ENCODE measurements around the gene NOTO. TPM values are rescaled to one million over a fixed set of nuclear protein-coding genes. Genes with fewer than 3 reads are reported as not detected.

Gene NOTO
- total and polyA plus RNA-seq, 2 of the 8 experiments (the other 6 are each of a cell fraction or from before 2014, with no cell fraction given), result 0.33 to 0.54 TPM

DNA sequence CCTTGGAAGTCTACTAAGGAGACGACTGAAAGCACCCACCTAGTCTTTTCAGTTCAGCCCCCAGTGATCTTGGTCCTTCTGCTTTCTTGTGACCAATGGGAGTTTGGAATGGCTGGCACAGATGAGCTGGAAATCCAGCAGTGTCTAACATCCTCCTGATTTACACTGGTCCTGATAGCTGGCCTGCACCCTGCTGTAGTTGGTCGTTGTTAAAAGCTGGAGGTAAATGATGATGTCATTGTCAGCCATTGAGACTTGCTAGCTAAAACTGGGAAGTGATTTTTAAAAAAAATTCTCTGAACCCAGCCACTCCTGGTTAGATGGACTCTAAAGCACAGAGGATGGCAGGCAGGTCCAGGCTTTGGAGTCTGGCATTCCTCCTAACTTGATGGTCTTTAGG, 51.0 kb downstream of the NOTO start:
- no peak overlapping the region for H2BK15ac ChIP-seq (ENCODE audit: low read length)
- no peak overlapping the region for H3K9ac ChIP-seq (replicated peaks in 1 of 4; ENCODE audit: extremely low read depth in 1 of 4, low read depth in 3 of 4, low read length in 3 of 4)
- H3K23me2 ChIP-seq (ENCODE audit: low read depth, low read length), result no peaks in the 10 kb centered on the region
- TF ChIP-seq POLR2AphosphoS5 (IDR thresholded peaks at IDR 0.05; ENCODE audit: low read depth, low read length) (peak; percentile 22; the same call in 1 of the 2 replicates), CTBP2 (IDR thresholded peaks at IDR 0.05; ENCODE audit: borderline replicate concordance, insufficient read depth, insufficient read length, low read length) (no peak)
- H3K36me3 ChIP-seq (ENCODE audit: control insufficient read depth in 2 of 4, insufficient read depth in 4 of 4, low read length in 3 of 4), result peaks cover 31 to 63% (median 46%) of the 10 kb centered on the region in 4 experiments
- no peak overlapping the region for H3K27ac ChIP-seq (ENCODE audit: low read depth, low read length)
- DNase-seq (ENCODE audit: low read depth in 1 of 2, low spot score in 2 of 2) (no peak), FAIRE-seq (no peak)
- ChIA-PET CTCF (ENCODE audit: partially characterized antibody) (interaction anchor here (1.0 to 2.6 kb wide), 5 partner anchors 8 to 166 kb away, joined by 3 to 16 read pairs (median 3); no protein-coding TSS in a partner anchor), POLR2A (ENCODE audit: partially characterized antibody) (interaction anchor here (0.6 to 6.5 kb wide), 11 partner anchors 9 to 36 kb away, joined by 3 to 105 read pairs (median 5); partner anchors contain the start of genes CCT7, FBXO41 and PRADC1)
- H4K91ac ChIP-seq (replicated peaks; ENCODE audit: insufficient read length, low read length), result no peak overlapping the region
- peaks cover 0 to 7% (median 1%) of the 10 kb centered on the region in 4 experiments; a peak in 2 of 7 replicates for H3K4me1 ChIP-seq (replicated peaks in 1 of 4; ENCODE audit: control insufficient read depth in 3 of 4, insufficient read depth in 4 of 4, low read length in 3 of 4)
- H3K79me2 ChIP-seq (ENCODE audit: control insufficient read depth in 1 of 2, insufficient read depth in 2 of 2, low read length in 2 of 2), result no peaks in the 10 kb centered on the region
- no peak overlapping the region for H3K14ac ChIP-seq (ENCODE audit: insufficient read length)
- 76% methylated on average over 2 of the region's 2 CpGs; no CpG with 5 or more reads in 1 of the 2 experiments for WGBS, 2 experiments (ENCODE audit: extremely low coverage in 1 of 2, insufficient coverage in 1 of 2, insufficient read length in 1 of 2, insufficient replicate concordance in 2 of 2, low coverage in 1 of 2, low lambda C conversion rate in 2 of 2, missing lambda C conversion rate in 1 of 2)
- no peak overlapping the region for H2BK120ac ChIP-seq (replicated peaks; ENCODE audit: low read depth, low read length)
- no peaks in the 10 kb centered on the region for H3K9me3 ChIP-seq (ENCODE audit: insufficient read depth in 2 of 2, low read depth in 1 of 2, low read length in 1 of 2)
- no peak overlapping the region for H3K23ac ChIP-seq (ENCODE audit: insufficient read length)
- H2AFZ ChIP-seq (ENCODE audit: low read length), result no peak overlapping the region
- no peaks in the 10 kb centered on the region for H3K79me1 ChIP-seq (ENCODE audit: low read depth, low read length)
- H4K8ac ChIP-seq (ENCODE audit: extremely low read depth, insufficient read depth, low read length), result no peak overlapping the region
- H3K4me3 ChIP-seq (ENCODE audit: extremely low read depth in 1 of 4, insufficient read depth in 2 of 4, low read depth in 3 of 4, low read length in 4 of 4), result no peak overlapping the region
- no peak overlapping the region for H2BK12ac ChIP-seq (ENCODE audit: low read depth, low read length)
- no peak overlapping the region for H2BK20ac ChIP-seq (ENCODE audit: low read length)
- H3K4ac ChIP-seq (replicated peaks; ENCODE audit: insufficient read length, low read depth, low read length), result no peak overlapping the region
- no peaks in the 10 kb centered on the region for H3K27me3 ChIP-seq (replicated peaks in 1 of 4; ENCODE audit: control insufficient read depth in 3 of 4, extremely low read depth in 1 of 4, insufficient read depth in 3 of 4, low read length in 3 of 4)
- no peak overlapping the region for H2BK5ac ChIP-seq (ENCODE audit: low read depth, low read length)
- peaks cover 15 to 25% of the 10 kb centered on the region in 2 experiments for H4K20me1 ChIP-seq (replicated peaks in 1 of 2; ENCODE audit: control insufficient read depth in 1 of 2, insufficient read depth in 2 of 2, low read length in 2 of 2)
- H2AK5ac ChIP-seq (ENCODE audit: low read depth, low read length), result no peak overlapping the region
- no peak overlapping the region for H4K5ac ChIP-seq (ENCODE audit: insufficient read length, low read depth, low read length)
- no peak overlapping the region for H3K18ac ChIP-seq (ENCODE audit: extremely low read depth, low read length)
- no peak overlapping the region for H3K4me2 ChIP-seq (ENCODE audit: insufficient read depth in 1 of 2, low read depth in 2 of 2, low read length in 2 of 2)
- H3K56ac ChIP-seq (replicated peaks; ENCODE audit: insufficient read length, low read depth, low read length), result no peak overlapping the region

Data from H1 (cell line).